Glutamatergic neuron (in vitro differentiated cells): ENCODE measurements around the gene PADI3. TPM values are rescaled to one million over a fixed set of nuclear protein-coding genes. Genes with fewer than 3 reads are reported as not detected.

ENCODE experiments used
- DNase-seq: peaks from one replicate; pipeline ENCODE4 v3.0.0; 2022
- H3K27ac Mint-ChIP-seq: one replicate; pipeline ENCODE4 v1.8.0; 2020; ENCODE audit warnings: mild to moderate bottlenecking, mixed read lengths, inconsistent platforms; ENCODE audit not compliant: unreplicated experiment
- H3K27me3 Mint-ChIP-seq: one replicate; pipeline ENCODE4 v1.8.0; 2020; ENCODE audit warnings: mild to moderate bottlenecking, moderate library complexity, mixed read lengths, inconsistent platforms; ENCODE audit not compliant: unreplicated experiment
- H3K36me3 Mint-ChIP-seq: one replicate; pipeline ENCODE4 v1.8.0; 2020; ENCODE audit warnings: mild to moderate bottlenecking, mixed read lengths, inconsistent platforms; ENCODE audit not compliant: unreplicated experiment
- H3K4me1 Mint-ChIP-seq: one replicate; pipeline ENCODE4 v1.8.0; 2020; ENCODE audit warnings: mild to moderate bottlenecking, low read depth, mixed read lengths, inconsistent platforms; ENCODE audit not compliant: unreplicated experiment
- H3K4me3 Mint-ChIP-seq: one replicate; pipeline ENCODE4 v1.8.0; 2020; ENCODE audit warnings: mild to moderate bottlenecking, mixed read lengths, inconsistent platforms; ENCODE audit not compliant: unreplicated experiment
- H3K9me3 Mint-ChIP-seq: one replicate; pipeline ENCODE4 v1.8.0; 2020; ENCODE audit warnings: mild to moderate bottlenecking, moderate library complexity, mixed read lengths, inconsistent platforms; ENCODE audit not compliant: unreplicated experiment
- total RNA-seq: library from RNA; stranded (reverse); fragmentation: NEBNext Ultra II Directional; extraction: Animal tissue kit (Norgen Biotek cat#: 25700); gene quantifications from one replicate; pipeline ENCODE4 v1.2.1, GENCODE V29; 2021; ENCODE audit not compliant: unreplicated experiment
- TF ChIP-seq, protein P1 (sequence below): fragments of 200-600 bp; sonication (generic); IDR thresholded peaks from one replicate; pipeline ENCODE4 v1.5.0; 2021; ENCODE audit not compliant: partially characterized antibody, unreplicated experiment

Gene PADI3
- total RNA-seq, 1 donor from 2014 or later = not detected

- Mint-ChIP-seq H3K36me3 (peaks cover 18% of the 10 kb centered on the region), H3K27me3 (peaks cover 3% of the 10 kb centered on the region), H3K9me3 (peaks cover 9% of the 10 kb centered on the region), H3K27ac (no peak overlapping the region), H3K4me1 (peaks cover 4% of the 10 kb centered on the region), H3K4me3 (no peak overlapping the region)
- TF ChIP-seq, protein P1, sequence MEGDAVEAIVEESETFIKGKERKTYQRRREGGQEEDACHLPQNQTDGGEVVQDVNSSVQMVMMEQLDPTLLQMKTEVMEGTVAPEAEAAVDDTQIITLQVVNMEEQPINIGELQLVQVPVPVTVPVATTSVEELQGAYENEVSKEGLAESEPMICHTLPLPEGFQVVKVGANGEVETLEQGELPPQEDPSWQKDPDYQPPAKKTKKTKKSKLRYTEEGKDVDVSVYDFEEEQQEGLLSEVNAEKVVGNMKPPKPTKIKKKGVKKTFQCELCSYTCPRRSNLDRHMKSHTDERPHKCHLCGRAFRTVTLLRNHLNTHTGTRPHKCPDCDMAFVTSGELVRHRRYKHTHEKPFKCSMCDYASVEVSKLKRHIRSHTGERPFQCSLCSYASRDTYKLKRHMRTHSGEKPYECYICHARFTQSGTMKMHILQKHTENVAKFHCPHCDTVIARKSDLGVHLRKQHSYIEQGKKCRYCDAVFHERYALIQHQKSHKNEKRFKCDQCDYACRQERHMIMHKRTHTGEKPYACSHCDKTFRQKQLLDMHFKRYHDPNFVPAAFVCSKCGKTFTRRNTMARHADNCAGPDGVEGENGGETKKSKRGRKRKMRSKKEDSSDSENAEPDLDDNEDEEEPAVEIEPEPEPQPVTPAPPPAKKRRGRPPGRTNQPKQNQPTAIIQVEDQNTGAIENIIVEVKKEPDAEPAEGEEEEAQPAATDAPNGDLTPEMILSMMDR = no peak
- no peak for DNase-seq
These were observed 52.9 kb downstream of the PADI3 start for GRCh38 chr1:17301767-17302166.

- DNase-seq = peak; percentile 26
- peaks cover 5% of the 10 kb centered on the region for H3K27me3 Mint-ChIP-seq
- peaks cover 14% of the 10 kb centered on the region for H3K36me3 Mint-ChIP-seq
- no peak overlapping the region for H3K4me3 Mint-ChIP-seq
- peaks cover 12% of the 10 kb centered on the region for H3K9me3 Mint-ChIP-seq
- peaks cover 4% of the 10 kb centered on the region for H3K4me1 Mint-ChIP-seq
- TF ChIP-seq, protein P1 = no peak
- H3K27ac Mint-ChIP-seq = no peak overlapping the region
These were observed 55.4 kb downstream of the PADI3 start for GRCh38 chr1:17304151-17304825.

DNA sequence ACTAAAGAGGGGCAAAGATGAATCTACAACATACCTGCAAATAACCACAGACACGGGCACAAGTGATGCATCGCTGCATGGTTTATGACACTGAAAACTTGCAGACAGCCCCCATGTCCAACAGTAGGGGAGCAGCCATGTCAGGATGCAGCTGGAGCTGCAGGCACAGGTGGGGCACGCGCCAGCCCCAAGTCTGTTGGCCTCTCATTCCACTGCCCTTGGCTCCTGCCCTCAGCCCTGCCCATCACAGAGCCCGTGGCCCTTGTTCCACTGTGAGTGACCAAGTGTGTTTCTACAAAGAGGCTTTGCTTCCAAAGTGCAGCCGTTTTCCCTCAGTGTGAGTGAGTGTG lies 55.9 kb downstream of the PADI3 start:
- no peak overlapping the region for H3K4me3 Mint-ChIP-seq
- DNase-seq = no peak
- H3K4me1 Mint-ChIP-seq = peaks cover 4% of the 10 kb centered on the region
- TF ChIP-seq, protein P1 = no peak
- H3K9me3 Mint-ChIP-seq = peaks cover 12% of the 10 kb centered on the region
- peaks cover 14% of the 10 kb centered on the region for H3K36me3 Mint-ChIP-seq
- H3K27me3 Mint-ChIP-seq = peaks cover 5% of the 10 kb centered on the region
- no peak overlapping the region for H3K27ac Mint-ChIP-seq

DNA sequence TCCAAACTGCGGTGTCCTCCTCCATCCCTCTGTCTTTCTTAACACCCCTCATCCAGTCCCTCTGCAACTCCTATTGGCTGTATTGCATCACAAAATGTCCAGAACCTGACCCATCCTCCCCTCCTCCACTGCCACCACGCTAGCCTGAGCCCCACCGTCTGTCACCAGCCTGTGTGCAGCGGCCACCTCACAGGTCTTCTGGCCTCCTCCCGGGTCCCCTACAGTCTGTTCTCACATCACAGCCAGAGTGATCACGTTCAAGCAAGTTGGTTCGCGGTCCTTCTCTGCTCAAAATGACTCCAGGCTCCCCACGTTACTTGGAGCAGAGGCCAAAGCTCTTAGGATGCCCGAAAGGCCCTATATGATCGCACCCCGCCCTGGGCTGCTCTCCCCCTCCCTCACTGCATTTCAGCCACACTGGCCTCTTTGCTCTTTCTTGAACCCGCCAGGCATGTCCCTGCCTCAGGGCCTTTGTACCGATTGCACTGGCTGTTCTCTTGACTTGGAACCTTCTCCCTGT lies 56.7 kb downstream of the PADI3 start:
- Mint-ChIP-seq H3K27me3 (peaks cover 5% of the 10 kb centered on the region), H3K4me3 (no peak overlapping the region), H3K9me3 (peaks cover 14% of the 10 kb centered on the region), H3K36me3 (peaks cover 14% of the 10 kb centered on the region), H3K4me1 (peaks cover 4% of the 10 kb centered on the region), H3K27ac (no peak overlapping the region)
- TF ChIP-seq, protein P1 = no peak
- no peak for DNase-seq

DNA sequence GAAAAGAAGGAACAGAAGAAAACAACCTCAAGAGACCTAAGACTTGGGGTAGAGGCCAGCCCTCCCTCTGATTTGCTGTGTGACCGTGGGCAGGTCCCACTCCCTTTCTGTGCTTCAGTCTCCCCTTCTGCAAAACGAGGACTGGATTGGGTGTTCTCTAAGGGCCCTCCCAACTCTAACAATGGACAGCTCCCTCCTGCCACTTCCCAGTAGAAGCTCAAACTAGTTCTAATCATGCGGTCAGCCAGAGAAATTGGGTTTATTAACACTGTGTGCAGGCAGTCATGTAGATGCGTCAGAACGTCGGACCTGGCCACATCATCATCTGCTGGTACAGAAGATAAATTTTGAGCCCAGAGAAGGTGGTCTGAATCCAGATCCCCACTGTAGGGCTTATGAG lies 57.5 kb downstream of the PADI3 start:
- Mint-ChIP-seq H3K9me3 (peaks cover 14% of the 10 kb centered on the region), H3K4me3 (no peak overlapping the region), H3K27ac (no peak overlapping the region), H3K4me1 (peaks cover 4% of the 10 kb centered on the region), H3K36me3 (peaks cover 14% of the 10 kb centered on the region), H3K27me3 (peaks cover 5% of the 10 kb centered on the region)
- no peak for DNase-seq
- TF ChIP-seq, protein P1 = no peak
